Stomach (tissue), 9 donors: ENCODE measurements around the gene LYZL4. TPM values are rescaled to one million over a fixed set of nuclear protein-coding genes. Genes with fewer than 3 reads are reported as not detected.
A peak's percentile ranks its signal among the peaks of the same experiment; 100 is the strongest.

ENCODE experiments used
- DNase-seq, 2 donors: peaks; one replicate each; pipeline versions ENCODE4 v3.0.0 to v3.0.0-alpha.2; 2013 to 2019
- H3K27ac ChIP-seq, 5 donors: fragments of 200-600 bp in 4 of 5; sonication (generic) in 4 of 5; one replicate each; pipeline ENCODE4 v1.5.1; 2013 to 2019; ENCODE audit warnings: mild to moderate bottlenecking in 1 of 5, moderate library complexity in 1 of 5
- H3K27me3 ChIP-seq, 3 donors: fragments of 200-600 bp; sonication (generic); one replicate each; pipeline ENCODE4 v1.5.1; 2017 to 2019; ENCODE audit warnings: mixed run types in 1 of 3
- H3K36me3 ChIP-seq, 4 donors: fragments of 200-600 bp; sonication (generic); 1 replicate in 3 of 4; 2 replicates in 1 of 4; pipeline ENCODE4 v1.5.1; 2016 to 2019
- H3K4me1 ChIP-seq, 4 donors: fragments of 200-600 bp; sonication (generic); one replicate each; pipeline ENCODE4 v1.5.1; 2016 to 2019
- H3K4me3 ChIP-seq, 4 donors: fragments of 200-600 bp; sonication (generic) in 3 of 4; one replicate each; pipeline ENCODE4 v1.5.1; 2016 to 2019; ENCODE audit warnings: mild to moderate bottlenecking in 1 of 4
- H3K9me3 ChIP-seq, 4 donors: fragments of 200-600 bp; sonication (generic); one replicate each; pipeline ENCODE4 v1.5.1; 2016 to 2019
- EP300 ChIP-seq: sonication (generic); formaldehyde crosslinking; IDR thresholded peaks from one replicate; pipeline ENCODE4 v1.6.1; 2017; ENCODE audit warnings: antibody characterized with exemption
- POLR2A ChIP-seq, 4 donors: fragments of 450-650 bp; IDR thresholded peaks; one replicate each; pipeline ENCODE4 v1.6.1; 2016; ENCODE audit warnings: antibody characterized with exemption in 4 of 4, control low read depth in 2 of 4, mild to moderate bottlenecking in 1 of 4, moderate library complexity in 1 of 4
- POLR2AphosphoS5 ChIP-seq, 3 donors: sonication (generic); formaldehyde crosslinking; IDR thresholded peaks; one replicate each; pipeline ENCODE4 v1.6.1; 2016; ENCODE audit warnings: antibody characterized with exemption in 3 of 3
- WGBS, 5 donors: extraction: QIAGEN DNeasy Blood & Tissue Kit in 3 of 5; methylation state at CpG; one replicate each; pipeline versions ENCODE4 v1.1.5 to v1.1.7; 2013 to 2018; 5-methylcytosine and 5-hydroxymethylcytosine counted together
- intact Hi-C: fragments of 100-400 bp; cut with DNase I; formaldehyde crosslinking; loops from one replicate; pipeline ENCODE4 v1.15.1; 2023; ENCODE audit warnings: low total_unique reads
- polyA plus RNA-seq, 3 donors: library from polyadenylated mRNA; stranded (reverse); fragments of 200-250 nt; gene quantifications; one replicate each; pipeline ENCODE4 v1.2.3, GENCODE V29; 2013
- total RNA-seq, 5 donors: library from RNA; depleted of rRNA; stranded (reverse); fragments of >200 nt; gene quantifications; one replicate each; pipeline versions ENCODE4 v1.1.0 to v1.2.3, GENCODE V29; 2014 to 2016
- TF ChIP-seq, protein P1 (sequence below), 7 experiments: fragments of 450-650 bp in 4 of 7; fragments of 200-600 bp in 3 of 7; sonication (generic) in 3 of 7; IDR thresholded peaks; one replicate each; pipeline ENCODE4 v1.5.1; 2016 to 2019; ENCODE audit warnings: antibody characterized with exemption in 7 of 7, control low read depth in 2 of 7, mild to moderate bottlenecking in 1 of 7
- donor health status: healthy with polysubstance abuse.
- donor health status: Bipolar disorder and iron deficiency.
- donor health status: healthy.

Gene LYZL4
- total and polyA plus RNA-seq, 8 donors: not detected

DNA sequence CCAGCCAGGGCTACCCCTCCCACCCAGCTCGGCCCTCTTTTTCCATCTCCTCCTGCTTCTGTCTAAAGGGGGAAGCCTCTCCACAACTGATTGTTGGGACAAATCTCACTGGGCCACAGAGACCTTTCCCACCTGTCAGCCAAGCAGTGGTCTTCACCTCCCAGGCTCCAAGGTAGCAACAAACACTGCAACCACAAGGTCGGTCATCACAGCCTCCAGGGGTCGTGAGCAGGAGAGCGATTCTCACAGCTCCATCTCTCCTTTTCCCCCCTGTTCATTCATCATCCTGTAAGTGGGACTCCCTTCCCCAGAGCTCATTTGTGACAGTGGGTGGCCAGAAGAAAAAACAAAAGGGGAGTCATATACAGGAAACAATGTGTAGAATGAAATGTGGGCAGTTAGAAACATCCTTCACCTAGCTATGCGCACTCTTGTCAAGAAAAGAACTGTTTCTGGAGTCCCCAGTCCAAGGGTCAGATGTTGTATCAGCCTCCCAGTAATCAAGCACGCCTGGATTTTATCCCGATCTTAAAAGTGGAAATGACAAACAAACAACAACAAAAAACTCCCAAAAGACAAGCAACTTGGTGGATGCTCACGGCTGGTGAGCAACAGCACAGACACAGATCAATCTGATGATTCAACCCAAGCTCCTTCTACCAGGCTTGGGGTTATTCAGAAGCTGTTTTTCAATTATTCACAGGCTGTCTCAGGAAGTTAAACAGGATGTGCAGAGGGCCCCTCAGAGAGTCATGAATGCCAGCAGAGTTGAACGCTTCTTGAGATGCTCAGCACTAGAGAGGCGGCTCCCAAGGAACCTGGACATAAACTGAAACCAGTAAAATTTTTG is 22.4 kb downstream of the LYZL4 start:
- peak in 1 of 2 donors; percentile 33 for DNase-seq
- H3K4me1 ChIP-seq: no peaks in the 10 kb centered on the region
- 50 to 54% (median 53%) methylated on average over 10 of the region's 10 CpGs for WGBS, 5 donors
- H3K27ac ChIP-seq: no peak overlapping the region
- H3K4me3 ChIP-seq: no peak overlapping the region
- no peaks in the 10 kb centered on the region for H3K9me3 ChIP-seq
- no peaks in the 10 kb centered on the region for H3K27me3 ChIP-seq
- H3K36me3 ChIP-seq: no peaks in the 10 kb centered on the region
- TF ChIP-seq POLR2AphosphoS5 (IDR thresholded peaks at IDR 0.05) (no peak), EP300 (no peak), POLR2A (IDR thresholded peaks at IDR 0.05) (no peak)
- TF ChIP-seq, protein P1, sequence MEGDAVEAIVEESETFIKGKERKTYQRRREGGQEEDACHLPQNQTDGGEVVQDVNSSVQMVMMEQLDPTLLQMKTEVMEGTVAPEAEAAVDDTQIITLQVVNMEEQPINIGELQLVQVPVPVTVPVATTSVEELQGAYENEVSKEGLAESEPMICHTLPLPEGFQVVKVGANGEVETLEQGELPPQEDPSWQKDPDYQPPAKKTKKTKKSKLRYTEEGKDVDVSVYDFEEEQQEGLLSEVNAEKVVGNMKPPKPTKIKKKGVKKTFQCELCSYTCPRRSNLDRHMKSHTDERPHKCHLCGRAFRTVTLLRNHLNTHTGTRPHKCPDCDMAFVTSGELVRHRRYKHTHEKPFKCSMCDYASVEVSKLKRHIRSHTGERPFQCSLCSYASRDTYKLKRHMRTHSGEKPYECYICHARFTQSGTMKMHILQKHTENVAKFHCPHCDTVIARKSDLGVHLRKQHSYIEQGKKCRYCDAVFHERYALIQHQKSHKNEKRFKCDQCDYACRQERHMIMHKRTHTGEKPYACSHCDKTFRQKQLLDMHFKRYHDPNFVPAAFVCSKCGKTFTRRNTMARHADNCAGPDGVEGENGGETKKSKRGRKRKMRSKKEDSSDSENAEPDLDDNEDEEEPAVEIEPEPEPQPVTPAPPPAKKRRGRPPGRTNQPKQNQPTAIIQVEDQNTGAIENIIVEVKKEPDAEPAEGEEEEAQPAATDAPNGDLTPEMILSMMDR (IDR thresholded peaks at IDR 0.05): no peak
- intact Hi-C loops: no loop called here

DNA sequence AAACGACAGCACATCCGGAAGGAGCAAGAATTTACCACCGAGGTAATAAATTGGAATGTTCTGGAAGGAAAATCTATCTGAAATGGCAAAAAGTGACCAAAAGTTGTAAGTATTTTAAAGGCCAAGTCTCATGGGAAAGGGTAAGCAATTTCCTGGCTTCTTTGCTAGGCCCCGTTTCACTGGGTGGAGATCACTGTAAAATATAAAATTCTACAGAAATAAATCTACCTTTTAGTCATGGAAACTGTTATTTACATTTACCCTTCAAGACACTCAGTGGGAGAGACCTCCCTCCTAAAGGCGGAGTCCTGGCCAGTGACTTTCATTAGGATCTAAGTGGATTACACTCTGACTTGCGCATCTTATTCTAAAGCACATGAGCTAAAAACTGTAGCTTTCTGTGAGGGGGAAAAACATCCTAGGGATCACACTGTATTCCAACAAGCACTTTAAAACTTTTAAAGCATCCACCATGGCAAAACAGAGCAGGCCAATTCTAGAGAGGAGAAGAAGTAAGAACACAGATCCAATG is 28.8 kb downstream of the LYZL4 start:
- H3K36me3 ChIP-seq: no peaks in the 10 kb centered on the region
- H3K9me3 ChIP-seq: no peaks in the 10 kb centered on the region
- intact Hi-C loops: no loop called here
- TF ChIP-seq, protein P1 (IDR thresholded peaks at IDR 0.05): no peak
- no peaks in the 10 kb centered on the region for H3K27me3 ChIP-seq
- no peak for DNase-seq
- H3K4me1 ChIP-seq: no peaks in the 10 kb centered on the region
- no peak overlapping the region for H3K4me3 ChIP-seq
- no peak overlapping the region for H3K27ac ChIP-seq
- 91 to 94% (median 91%) methylated on average over 6 of the region's 6 CpGs for WGBS, 5 donors

DNA sequence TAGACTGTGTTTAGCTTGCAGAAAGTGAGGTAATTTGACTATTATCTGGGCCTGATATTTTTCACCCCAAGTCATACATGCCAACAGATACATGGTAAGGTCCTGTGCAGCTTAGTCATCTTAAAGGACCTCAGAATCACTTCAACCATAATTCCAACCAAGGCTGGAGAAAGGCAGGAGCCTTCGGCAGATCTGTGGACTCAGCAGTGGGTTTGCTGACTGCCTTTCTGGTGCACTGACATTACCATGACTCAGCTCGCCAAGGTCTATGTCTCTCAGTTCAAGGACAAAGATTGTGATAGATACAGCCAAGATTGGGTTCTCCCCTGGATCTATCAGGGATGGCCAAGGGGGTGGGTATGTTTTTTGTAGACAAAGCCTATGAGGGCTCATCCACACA is 32.7 kb downstream of the LYZL4 start:
- H3K4me3 ChIP-seq: no peak overlapping the region
- H3K27ac ChIP-seq: no peak overlapping the region
- no peak for TF ChIP-seq POLR2AphosphoS5 (IDR thresholded peaks at IDR 0.05)
- TF ChIP-seq, protein P1 (IDR thresholded peaks at IDR 0.05): no peak
- no peak for TF ChIP-seq POLR2A (IDR thresholded peaks at IDR 0.05)
- TF ChIP-seq EP300: no peak
- no peaks in the 10 kb centered on the region for H3K27me3 ChIP-seq
- 92 to 96% (median 93%) methylated on average over 2 of the region's 2 CpGs for WGBS, 5 donors
- H3K9me3 ChIP-seq: no peaks in the 10 kb centered on the region
- no peaks in the 10 kb centered on the region for H3K36me3 ChIP-seq
- intact Hi-C loops: no loop called here
- no peak for DNase-seq
- H3K4me1 ChIP-seq: no peaks in the 10 kb centered on the region

DNA sequence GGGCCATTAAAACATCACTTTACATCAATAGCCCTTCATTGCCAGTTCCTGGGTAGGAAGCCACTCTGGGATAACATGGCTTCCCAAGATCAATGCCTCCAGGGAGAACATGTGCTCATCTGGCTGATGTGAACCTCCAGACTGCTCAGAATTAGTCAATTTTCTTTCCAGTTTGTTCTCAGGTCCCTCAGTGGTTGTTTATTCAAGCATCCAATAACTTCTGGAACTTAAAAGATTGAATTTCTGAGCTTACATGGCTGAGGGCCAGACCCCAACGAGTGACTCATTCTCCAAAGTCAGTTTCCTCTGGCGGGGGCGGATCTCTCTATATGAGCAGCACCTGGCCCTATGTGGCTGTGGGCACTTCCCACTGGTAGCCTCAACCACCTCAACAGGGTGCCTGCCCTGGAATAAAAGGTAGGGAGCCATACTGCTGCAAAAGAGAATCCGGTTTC is 34.0 kb downstream of the LYZL4 start:
- Histone ChIP-seq H3K4me3 (no peak overlapping the region), H3K27me3 (no peaks in the 10 kb centered on the region), H3K4me1 (no peaks in the 10 kb centered on the region), H3K9me3 (no peaks in the 10 kb centered on the region), H3K36me3 (no peaks in the 10 kb centered on the region), H3K27ac (no peak overlapping the region)
- 50 to 63% (median 58%) methylated on average over 4 of the region's 4 CpGs for WGBS, 5 donors
- TF ChIP-seq POLR2AphosphoS5 (IDR thresholded peaks at IDR 0.05): no peak
- intact Hi-C loops: no loop called here
- peak in 1 of 2 donors; percentile 16 for DNase-seq
